Pulmonary artery endothelial cell (primary cell): Measurements from ENCODE around the gene MRPL39. TPM values are rescaled to one million over a fixed set of nuclear protein-coding genes. Genes with fewer than 3 reads are reported as not detected.

Source experiments
- DNase-seq: peaks from one replicate; pipeline ENCODE4 v3.0.0-alpha.2; 2011; ENCODE audit warnings: low read depth, low spot score
- total RNA-seq: library from RNA; depleted of rRNA; stranded (reverse); fragments of >200 nt; gene quantifications from 2 replicates; pipeline ENCODE4 v1.2.3, GENCODE V29; 2014

MRPL39 gene
- total RNA-seq, 1 donor from 2014 or later = 47.1 TPM

DNA sequence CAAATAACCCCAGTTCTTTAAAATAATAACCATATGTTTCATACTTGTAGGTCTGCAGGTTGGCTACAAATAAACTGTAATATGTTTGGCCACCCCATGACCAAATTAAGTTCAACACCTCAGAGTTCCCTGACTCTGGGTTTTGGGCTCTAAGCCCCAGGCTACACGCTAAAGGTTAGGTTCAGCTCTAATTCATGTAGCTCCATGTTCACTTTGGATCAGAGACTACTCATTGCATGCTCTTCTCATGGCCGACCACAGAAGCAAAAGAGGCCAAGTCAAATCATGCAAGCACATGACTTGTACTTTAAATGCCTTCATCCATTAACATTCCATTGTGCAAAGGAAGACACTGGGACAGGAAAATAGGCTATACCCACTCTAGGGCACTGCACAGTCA lies 66.2 kb downstream of the MRPL39 start:
- no peak for DNase-seq

GRCh38 chr21:25539606-25540005 lies 67.7 kb downstream of the MRPL39 start:
- DNase-seq = no peak

GRCh38 chr21:25537174-25537573 lies 70.1 kb downstream of the MRPL39 start:
- DNase-seq = no peak

DNA sequence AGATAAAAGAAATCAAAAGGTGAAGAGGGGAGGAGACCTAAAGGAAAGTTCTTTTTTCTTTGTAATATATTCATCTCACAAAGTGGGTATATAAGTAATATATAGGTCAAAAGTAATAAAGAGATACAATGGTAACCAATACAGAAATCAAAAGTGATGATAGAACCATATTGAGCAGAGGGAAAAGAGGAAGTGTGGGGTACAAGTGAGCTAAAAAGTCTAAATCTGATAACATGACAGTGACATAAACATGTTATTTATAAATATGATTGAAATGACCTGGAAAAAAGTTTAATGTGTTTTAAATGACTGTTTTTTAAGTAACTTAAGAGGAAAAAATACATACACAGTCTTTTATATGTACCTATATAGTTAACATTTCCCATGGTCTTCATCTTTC lies 70.5 kb downstream of the MRPL39 start:
- no peak for DNase-seq

GRCh38 chr21:25535849-25536248 lies 71.4 kb downstream of the MRPL39 start:
- DNase-seq = no peak

Other genes with a start within 250 kb of the MRPL39 start
- gene JAM2, start 31.8 kb upstream of the MRPL39 start, total RNA-seq = 2.2 TPM in 2 replicates
- 54.5 and 61.1 TPM in 2 replicates for gene ATP5PF, start 127.4 kb upstream of the MRPL39 start, total RNA-seq
- 25.5 and 33.8 TPM in 2 replicates for gene GABPA, start 127.5 kb upstream of the MRPL39 start, total RNA-seq